Neural cell (in vitro differentiated cells): ENCODE results near the gene ACTRT2. TPM values are rescaled to one million over a fixed set of nuclear protein-coding genes. Genes with fewer than 3 reads are reported as not detected.

Experiments used
- H2AFZ ChIP-seq: fragments of 200-600, 300-800 bp; sonication (generic), shearing (Covaris generic); 2 replicates; pipeline ENCODE4 v1.6.0; 2014; ENCODE audit warnings: low read depth, mild to moderate bottlenecking, antibody characterized with exemption, low read length, moderate library complexity
- H3F3A ChIP-seq: fragments of 200-600 bp; shearing (Covaris generic); 2 replicates; pipeline ENCODE4 v1.6.1; 2016; ENCODE audit warnings: mild to moderate bottlenecking, moderate library complexity, mixed read lengths, antibody characterized with exemption, low read length; ENCODE audit not compliant: insufficient read depth, poor library complexity, severe bottlenecking
- H3K27ac ChIP-seq: fragments of 200-600, 300-800 bp; sonication (generic), shearing (Covaris generic); 2 replicates; pipeline ENCODE4 v1.5.1; 2014; ENCODE audit warnings: mild to moderate bottlenecking, low read length, moderate library complexity
- H3K27me3 ChIP-seq: fragments of 300-800, 200-600 bp; sonication (generic), shearing (Covaris generic); 2 replicates; pipeline ENCODE4 v1.6.0; 2014; ENCODE audit warnings: mild to moderate bottlenecking, low read depth, low read length, moderate library complexity; ENCODE audit not compliant: insufficient read depth
- H3K36me3 ChIP-seq: fragments of 300-800, 200-600 bp; sonication (generic), shearing (Covaris generic); 2 replicates; pipeline ENCODE4 v1.5.1; 2014; ENCODE audit warnings: mild to moderate bottlenecking, antibody characterized with exemption, low read length, moderate library complexity; ENCODE audit not compliant: insufficient read depth
- H3K4me2 ChIP-seq: fragments of 300-800, 200-600 bp; sonication (generic), shearing (Covaris generic); 2 replicates; pipeline ENCODE4 v1.6.0; 2014; ENCODE audit warnings: mild to moderate bottlenecking, low read length
- H3K4me3 ChIP-seq: fragments of 300-800, 200-600 bp; sonication (generic), shearing (Covaris generic); 2 replicates; pipeline ENCODE4 v1.5.1; 2014; ENCODE audit warnings: mild to moderate bottlenecking, low read length, moderate library complexity
- H3K79me2 ChIP-seq: fragments of 200-600 bp; shearing (Covaris generic); replicated peaks from 2 replicates; pipeline ENCODE4 v1.6.0; 2014; ENCODE audit warnings: mild to moderate bottlenecking, low read length, moderate library complexity; ENCODE audit not compliant: insufficient read depth
- H3K9ac ChIP-seq: fragments of 300-800, 200-600 bp; sonication (generic), shearing (Covaris generic); 2 replicates; pipeline ENCODE4 v1.6.1; 2016; ENCODE audit warnings: mild to moderate bottlenecking, low read length, mixed read lengths
- H3K9me2 ChIP-seq: fragments of 200-600 bp; shearing (Covaris generic); 2 replicates; pipeline ENCODE4 v1.6.1; 2016; ENCODE audit warnings: mild to moderate bottlenecking, low read length, mixed read lengths; ENCODE audit not compliant: insufficient read depth
- H3K9me3 ChIP-seq: fragments of 200-600, 300-800 bp; sonication (generic), shearing (Covaris generic); 2 replicates; pipeline ENCODE4 v1.6.1; 2016; ENCODE audit warnings: mild to moderate bottlenecking, mixed run types, low read length, moderate library complexity, mixed read lengths
- H4K20me1 ChIP-seq: fragments of 200-600 bp; shearing (Covaris generic); 2 replicates; pipeline ENCODE4 v1.6.1; 2016; ENCODE audit warnings: mild to moderate bottlenecking, mixed run types; ENCODE audit not compliant: insufficient read depth
- CTCF ChIP-seq: fragments of 450-650 bp; IDR thresholded peaks from 2 replicates; pipeline ENCODE4 v1.5.1; 2014; ENCODE audit warnings: antibody characterized with exemption, mild to moderate bottlenecking, moderate library complexity; ENCODE audit not compliant: poor library complexity, severe bottlenecking
- EP300 ChIP-seq: fragments of 450-650 bp; conservative IDR thresholded peaks from 2 replicates; pipeline ENCODE4 v1.6.1; 2014; ENCODE audit warnings: antibody characterized with exemption, mild to moderate bottlenecking, moderate library complexity; ENCODE audit not compliant: poor library complexity, severe bottlenecking
- EZH2 ChIP-seq: fragments of 200-600, 300-800 bp; shearing (Covaris generic), sonication (generic); IDR thresholded peaks from 2 replicates; pipeline ENCODE4 v1.6.1; 2014; ENCODE audit warnings: antibody characterized with exemption, low read length, borderline replicate concordance, mild to moderate bottlenecking; ENCODE audit not compliant: insufficient read depth, poor library complexity, severe bottlenecking
- MXI1 ChIP-seq: fragments of 450-650 bp; conservative IDR thresholded peaks from 2 replicates; pipeline ENCODE4 v1.6.1; 2014; ENCODE audit warnings: antibody characterized with exemption, mild to moderate bottlenecking; ENCODE audit not compliant: poor library complexity, severe bottlenecking
- POLR2AphosphoS5 ChIP-seq: IDR thresholded peaks from 2 replicates; pipeline ENCODE4 v1.6.1; 2012
- RAD21 ChIP-seq: fragments of 450-650 bp; conservative IDR thresholded peaks from 2 replicates; pipeline ENCODE4 v1.6.1; 2014; ENCODE audit warnings: antibody characterized with exemption, mild to moderate bottlenecking, moderate library complexity
- REST ChIP-seq: IDR thresholded peaks from 2 replicates; pipeline ENCODE4 v1.6.1; 2012; ENCODE audit warnings: borderline replicate concordance
- SMC3 ChIP-seq: fragments of 450-650 bp; conservative IDR thresholded peaks from 2 replicates; pipeline ENCODE4 v1.6.1; 2014; ENCODE audit warnings: antibody characterized with exemption, mild to moderate bottlenecking, moderate library complexity; ENCODE audit not compliant: poor library complexity
- TAF1 ChIP-seq: IDR thresholded peaks from 2 replicates; pipeline ENCODE4 v1.6.1; 2012; ENCODE audit warnings: low read depth
- polyA plus RNA-seq: library from polyadenylated mRNA; depleted of rRNA; stranded (reverse); fragments of >200 nt; gene quantifications from 2 replicates; pipeline ENCODE4 v1.2.3, GENCODE V29; 2014

The ACTRT2 gene
- polyA plus RNA-seq, 1 donor from 2014 or later, result not detected

GRCh38 chr1:3038113-3038551 is 16.9 kb downstream of the ACTRT2 start:
- Histone ChIP-seq H3K27me3 (no peaks in the 10 kb centered on the region), H2AFZ (no peak overlapping the region), H3K4me3 (no peak overlapping the region), H4K20me1 (no peaks in the 10 kb centered on the region), H3K27ac (no peak overlapping the region), H3K9me2 (no peaks in the 10 kb centered on the region), H3K79me2 (no peaks in the 10 kb centered on the region), H3F3A (no peaks in the 10 kb centered on the region), H3K9ac (no peak overlapping the region), H3K9me3 (no peaks in the 10 kb centered on the region), H3K36me3 (no peaks in the 10 kb centered on the region), H3K4me2 (no peak overlapping the region)
- no peak for TF ChIP-seq REST

GRCh38 chr1:3038571-3039181 is 17.4 kb downstream of the ACTRT2 start:
- Histone ChIP-seq H3K27ac (no peak overlapping the region), H3K9me3 (no peaks in the 10 kb centered on the region), H3K36me3 (no peaks in the 10 kb centered on the region), H3K9ac (no peak overlapping the region), H4K20me1 (no peaks in the 10 kb centered on the region), H3K79me2 (no peaks in the 10 kb centered on the region), H3K4me2 (no peak overlapping the region), H3F3A (no peaks in the 10 kb centered on the region), H3K9me2 (no peaks in the 10 kb centered on the region), H3K4me3 (no peak overlapping the region), H2AFZ (no peak overlapping the region), H3K27me3 (no peaks in the 10 kb centered on the region)
- TF ChIP-seq REST (no peak), EZH2 (no peak), CTCF (no peak), SMC3 (no peak), RAD21 (no peak), POLR2AphosphoS5 (no peak), MXI1 (no peak), TAF1 (no peak), EP300 (no peak)
